HepG2 (cell line): ENCODE results near the gene ADAMTS17. TPM values are rescaled to one million over a fixed set of nuclear protein-coding genes. Genes with fewer than 3 reads are reported as not detected.

Experiments
- ATAC-seq: fragments of 200-7000 bp; cut with Tn5 transposase; 3 replicates; pipeline ENCODE4 v1.9.1; 2020; ENCODE audit warnings: mild to moderate bottlenecking, moderate library complexity
- BruUV-seq: library from RNA; stranded (reverse); fragments of 400-500 nt; replicated peaks from 2 replicates; lab custom pipeline; 2021; lab: Mats Ljungman, UMichigan
- CTCF ChIA-PET: fragments of 300-600 bp; formaldehyde crosslinking; extraction: SDS; loops from one replicate; lab custom pipeline; 2021; ENCODE audit warnings: low total read pairs, inconsistent platforms, low intra/inter-chr PET ratio; lab: Yijun Ruan, JAX
- POLR2A ChIA-PET: fragments of 350-600 bp; sonication (Branson Sonifier 250); formaldehyde crosslinking; loops from one replicate; lab custom pipeline; 2020; ENCODE audit warnings: antibody characterized with exemption, inconsistent platforms; lab: Yijun Ruan, JAX
- DNase-seq: peaks from one replicate; pipeline ENCODE4 v3.0.0-alpha.2; 2015; ENCODE audit warnings: low spot score
- FAIRE-seq: peaks from 3 replicates; lab custom pipeline; 2011; peaks lifted over from hg19 to GRCh38; lab: Jason Lieb, UNC
- H2AFZ ChIP-seq: one replicate; pipeline ENCODE4 v1.6.1; 2011; ENCODE audit warnings: low read length, inconsistent platforms
- H3K27ac ChIP-seq: fragments of 300-600 bp; 3 replicates; pipeline ENCODE4 v1.8.0; 2011; ENCODE audit warnings: mixed run types, mild to moderate bottlenecking, mixed read lengths, low read length, inconsistent platforms; ENCODE audit not compliant: insufficient read depth; ENCODE audit errors: extremely low read length
- H3K27me3 ChIP-seq, 2 experiments: fragments of 200-600 bp in 1 of 2; 2 replicates in 1 of 2; 3 replicates in 1 of 2; pipeline versions ENCODE4 v1.6.0 to v1.8.0; 2011; ENCODE audit warnings: low read length in 2 of 2, mild to moderate bottlenecking in 2 of 2, moderate library complexity in 2 of 2, inconsistent platforms in 1 of 2; ENCODE audit not compliant: insufficient read depth in 2 of 2, control insufficient read depth in 1 of 2
- H3K36me3 ChIP-seq, 2 experiments: fragments of 200-600 bp in 1 of 2; replicated peaks in 1 of 2; 2 replicates in 1 of 2; 3 replicates in 1 of 2; pipeline versions ENCODE4 v1.5.1 to v1.8.0; 2011; ENCODE audit warnings: low read length in 2 of 2, inconsistent platforms in 1 of 2; ENCODE audit not compliant: insufficient read depth in 2 of 2, control insufficient read depth in 1 of 2
- H3K4me1 ChIP-seq: 2 replicates; pipeline ENCODE4 v1.5.1; 2012; ENCODE audit warnings: low read length, inconsistent platforms; ENCODE audit not compliant: insufficient read depth
- H3K4me2 ChIP-seq: 2 replicates; pipeline ENCODE4 v1.6.0; 2011; ENCODE audit warnings: low read depth, low read length, inconsistent platforms
- H3K4me3 ChIP-seq, 3 experiments: fragments of 200-600 bp in 1 of 3; sonication (generic), shearing (Covaris generic) in 1 of 3; replicated peaks in 1 of 3; 2 replicates each; pipeline ENCODE4 v1.5.1; 2011 to 2016; ENCODE audit warnings: low read length in 3 of 3, inconsistent platforms in 2 of 3, low read depth in 2 of 3, mild to moderate bottlenecking in 2 of 3, control low read depth in 1 of 3, mixed read lengths in 1 of 3; ENCODE audit not compliant: insufficient read depth in 1 of 3
- H3K79me2 ChIP-seq: one replicate; pipeline ENCODE4 v1.6.1; 2011; ENCODE audit warnings: low read length, inconsistent platforms; ENCODE audit not compliant: insufficient read depth
- H3K9ac ChIP-seq: 2 replicates; pipeline ENCODE4 v1.6.0; 2011; ENCODE audit warnings: mild to moderate bottlenecking, low read depth, low read length, inconsistent platforms; ENCODE audit not compliant: insufficient read depth
- H3K9me3 ChIP-seq: 2 replicates; pipeline ENCODE4 v1.5.1; 2012; ENCODE audit warnings: mild to moderate bottlenecking, low read length
- H4K20me1 ChIP-seq: 2 replicates; pipeline ENCODE4 v1.6.0; 2011; ENCODE audit warnings: inconsistent platforms, mild to moderate bottlenecking, low read length, moderate library complexity; ENCODE audit not compliant: insufficient read depth
- ESRRA ChIP-seq: sonication (generic); formaldehyde crosslinking; IDR thresholded peaks from 2 replicates; pipeline ENCODE4 v1.5.1; 2020; ENCODE audit warnings: mild to moderate bottlenecking, low read depth, missing genetic modification reagents
- NFE2L2 ChIP-seq: fragments of 150-350 bp; IDR thresholded peaks from 2 replicates; pipeline ENCODE4 v1.6.1; 2014; ENCODE audit warnings: low read length
- POGZ ChIP-seq: sonication (generic); formaldehyde crosslinking; IDR thresholded peaks from 2 replicates; pipeline ENCODE4 v1.4.0; 2020; ENCODE audit warnings: mild to moderate bottlenecking, missing genetic modification reagents
- ZNF354B ChIP-seq: sonication (generic); formaldehyde crosslinking; IDR thresholded peaks from 2 replicates; pipeline ENCODE4 v1.8.0; 2022; ENCODE audit warnings: mild to moderate bottlenecking, missing genetic modification reagents
- WGBS: methylation state at CpG from one replicate; pipeline ENCODE4 v1.1.6; 2017; ENCODE audit warnings: low lambda C conversion rate; 5-methylcytosine and 5-hydroxymethylcytosine counted together
- in situ Hi-C: cut with HindIII; loops from 2 replicates; pipeline ENCODE4 v1.10.0; 2017; ENCODE audit warnings: low pct_unique_long_range_greater_than_20kb; ENCODE audit not compliant: extremely low pct_ligation_motif_present
- intact Hi-C: fragments of 100-400 bp; cut with micrococcal nuclease; formaldehyde crosslinking; loops from one replicate; pipeline ENCODE4 v1.10.0; 2022; ENCODE audit not compliant: unreplicated experiment
- polyA plus RNA-seq, 8 experiments: library from polyadenylated mRNA; depleted of rRNA in 3 of 8; stranded (reverse) in 7 of 8; unstranded in 1 of 8; fragments of >200 nt; fragmentation: Illumina TruSeq in 4 of 8; extraction: Trizol in 4 of 8; gene quantifications; 2 replicates each; pipeline versions ENCODE4 v1.2.1 to v1.2.3, GENCODE V29; 2011 to 2016; ENCODE audit warnings: low read depth in 4 of 8, missing spikeins in 1 of 8, mixed read lengths in 1 of 8; ENCODE audit not compliant: insufficient read depth in 1 of 8
- total RNA-seq, 5 experiments: library from RNA; depleted of rRNA; stranded (reverse); fragments of >200 nt; fragmentation: Illumina TruSeq; extraction: Trizol; gene quantifications; 2 replicates each; pipeline ENCODE4 v1.2.3, GENCODE V29; 2016; ENCODE audit warnings: low read depth in 1 of 5
- TF ChIP-seq, protein P1 (sequence below): sonication (generic); formaldehyde crosslinking; IDR thresholded peaks from 2 replicates; pipeline ENCODE4 v1.8.0; 2022; ENCODE audit warnings: mild to moderate bottlenecking, missing genetic modification reagents, moderate library complexity

ADAMTS17 gene
- total and polyA plus RNA-seq, 2 of the 13 experiments (the other 11 are each of a cell fraction or from before 2014, with no cell fraction given), result 0.02 to 0.04 TPM

DNA sequence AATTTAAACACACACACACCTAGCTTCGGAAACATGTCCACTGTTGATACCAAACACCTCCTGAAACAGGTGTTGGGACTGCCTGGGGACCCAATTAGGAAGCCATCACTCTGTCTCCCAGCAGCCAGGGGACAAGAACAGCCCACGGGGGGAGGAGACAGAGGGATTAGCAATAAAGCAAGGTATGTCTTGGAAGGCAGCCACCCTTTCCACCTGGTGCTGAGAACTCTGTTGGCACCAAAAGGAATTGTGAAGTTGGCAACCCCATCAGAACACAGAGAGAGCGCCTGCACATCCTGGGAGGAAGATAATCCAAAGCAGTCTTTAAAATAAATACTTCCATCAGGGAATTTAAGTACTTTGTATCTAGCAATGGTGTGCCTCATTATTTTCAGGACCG, 111.0 kb downstream of the ADAMTS17 start:
- Histone ChIP-seq H3K9ac (no peak overlapping the region), H3K79me2 (no peaks in the 10 kb centered on the region), H3K4me1 (no peaks in the 10 kb centered on the region), H3K27ac (no peak overlapping the region), H3K9me3 (no peaks in the 10 kb centered on the region), H3K4me2 (no peak overlapping the region), H4K20me1 (no peaks in the 10 kb centered on the region), H3K36me3 (no peaks in the 10 kb centered on the region), H3K27me3 (no peaks in the 10 kb centered on the region; a peak in 1 of 5 replicates), H3K4me3 (no peak overlapping the region), H2AFZ (no peak overlapping the region)
- in situ Hi-C loops, result no loop called here
- ChIA-PET CTCF (no interaction called here), POLR2A (no interaction called here)
- FAIRE-seq, result no peak
- intact Hi-C loops, result no loop called here
- no peak for ATAC-seq
- WGBS, result 42% methylated on average over 4 of the region's 4 CpGs
- no peak for DNase-seq
- no peak for TF ChIP-seq POGZ (CRISPR knock-in tag)
- no peak for TF ChIP-seq ZNF354B (CRISPR knock-in tag)
- BruUV-seq, result no TSS peak

DNA sequence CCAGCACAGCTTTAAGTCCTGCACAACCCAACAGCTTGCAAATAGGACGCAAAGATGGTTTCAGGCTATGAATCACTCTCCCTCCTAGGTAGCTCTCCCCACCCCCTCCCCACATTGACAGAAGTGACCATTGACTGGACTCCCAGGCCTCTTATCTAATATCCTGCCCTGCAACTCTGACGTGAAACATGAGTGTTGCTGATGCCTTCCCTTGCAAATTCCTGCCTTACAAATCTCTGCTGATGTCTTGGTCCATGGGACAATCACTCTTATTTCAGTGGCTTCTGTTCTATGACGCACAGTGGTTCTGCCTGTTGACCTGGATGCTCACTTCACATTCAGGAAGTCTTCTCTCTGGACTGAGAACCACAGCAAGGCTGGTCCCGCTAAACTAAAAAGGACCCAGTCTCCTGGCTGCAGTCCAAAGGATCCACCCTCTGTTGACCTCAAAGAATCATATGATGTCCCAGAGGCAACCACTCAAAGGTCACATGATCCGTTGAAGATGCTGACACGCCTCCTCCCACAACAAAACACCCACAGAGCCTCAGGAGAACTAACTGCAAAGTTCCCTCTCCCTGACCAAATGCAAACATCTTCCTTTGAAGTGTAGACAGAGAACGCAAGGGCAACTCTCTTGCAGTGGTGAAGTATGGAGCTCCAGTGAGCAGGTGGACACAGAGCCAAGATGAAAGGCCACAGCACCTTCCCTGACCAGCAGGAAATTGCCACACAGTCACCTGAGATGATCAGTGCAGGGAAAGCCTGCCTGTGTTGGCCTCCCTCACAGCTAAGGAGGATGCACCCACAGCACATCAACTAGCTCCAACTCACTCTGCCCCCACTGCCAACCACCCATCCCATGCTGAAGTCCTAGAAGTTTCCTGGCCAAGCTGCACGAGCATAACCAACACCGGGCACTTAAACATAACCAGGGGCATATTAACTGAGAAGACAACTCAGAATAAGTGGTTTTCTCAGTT, 112.3 kb downstream of the ADAMTS17 start:
- Histone ChIP-seq H3K4me1 (no peaks in the 10 kb centered on the region), H3K4me2 (no peak overlapping the region), H3K36me3 (no peaks in the 10 kb centered on the region), H3K9me3 (no peaks in the 10 kb centered on the region), H3K4me3 (no peak overlapping the region), H3K27me3 (no peaks in the 10 kb centered on the region; a peak in 2 of 5 replicates), H2AFZ (no peak overlapping the region), H4K20me1 (no peaks in the 10 kb centered on the region), H3K9ac (no peak overlapping the region), H3K27ac (no peak overlapping the region), H3K79me2 (no peaks in the 10 kb centered on the region)
- in situ Hi-C loops (no loop called here), intact Hi-C loops (no loop called here)
- ChIA-PET POLR2A (no interaction called here), CTCF (no interaction called here)
- DNase-seq (no peak), FAIRE-seq (no peak), ATAC-seq (no peak)
- 23% methylated on average over 8 of the region's 9 CpGs for WGBS
- TF ChIP-seq NFE2L2, result no peak
- TF ChIP-seq ESRRA (CRISPR knock-in tag), result no peak
- TF ChIP-seq, protein P1, sequence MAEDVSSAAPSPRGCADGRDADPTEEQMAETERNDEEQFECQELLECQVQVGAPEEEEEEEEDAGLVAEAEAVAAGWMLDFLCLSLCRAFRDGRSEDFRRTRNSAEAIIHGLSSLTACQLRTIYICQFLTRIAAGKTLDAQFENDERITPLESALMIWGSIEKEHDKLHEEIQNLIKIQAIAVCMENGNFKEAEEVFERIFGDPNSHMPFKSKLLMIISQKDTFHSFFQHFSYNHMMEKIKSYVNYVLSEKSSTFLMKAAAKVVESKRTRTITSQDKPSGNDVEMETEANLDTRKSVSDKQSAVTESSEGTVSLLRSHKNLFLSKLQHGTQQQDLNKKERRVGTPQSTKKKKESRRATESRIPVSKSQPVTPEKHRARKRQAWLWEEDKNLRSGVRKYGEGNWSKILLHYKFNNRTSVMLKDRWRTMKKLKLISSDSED, result no peak
- BruUV-seq, result no TSS peak
